Measurements from ENCODE around the gene SELENOH. TPM values are rescaled to one million over a fixed set of nuclear protein-coding genes. Genes with fewer than 3 reads are reported as not detected.

Gene SELENOH
- polyA plus RNA-seq, 2 of the 4 experiments (the other 2 are of a cell fraction): 96.3 to 115 TPM

DNA sequence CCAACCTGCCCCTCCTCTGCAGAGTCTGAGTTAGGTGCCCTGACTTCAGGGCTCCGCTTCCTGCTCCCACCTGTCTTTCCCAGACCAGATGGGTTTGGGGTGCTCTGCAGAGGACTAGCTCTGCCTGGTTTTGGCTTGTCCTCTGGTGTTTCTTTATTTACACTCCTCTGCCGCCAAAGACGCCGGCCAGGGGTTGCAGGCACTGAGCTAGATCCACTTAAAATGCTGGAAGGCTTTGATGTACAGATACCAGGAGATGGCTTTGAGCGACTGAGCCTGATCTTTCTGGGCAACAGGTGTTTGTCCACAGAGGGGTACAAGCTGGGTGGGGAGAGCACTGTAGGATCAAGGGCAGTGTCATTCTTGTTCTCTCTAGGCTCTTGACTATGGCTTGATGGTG lies 3.9 kb downstream of the SELENOH start:
- TF ChIP-seq GATA3 (IDR thresholded peaks at IDR 0.05; ENCODE audit: borderline replicate concordance) (no peak), SREBF2 (IDR thresholded peaks at IDR 0.05) (no peak)

DNA sequence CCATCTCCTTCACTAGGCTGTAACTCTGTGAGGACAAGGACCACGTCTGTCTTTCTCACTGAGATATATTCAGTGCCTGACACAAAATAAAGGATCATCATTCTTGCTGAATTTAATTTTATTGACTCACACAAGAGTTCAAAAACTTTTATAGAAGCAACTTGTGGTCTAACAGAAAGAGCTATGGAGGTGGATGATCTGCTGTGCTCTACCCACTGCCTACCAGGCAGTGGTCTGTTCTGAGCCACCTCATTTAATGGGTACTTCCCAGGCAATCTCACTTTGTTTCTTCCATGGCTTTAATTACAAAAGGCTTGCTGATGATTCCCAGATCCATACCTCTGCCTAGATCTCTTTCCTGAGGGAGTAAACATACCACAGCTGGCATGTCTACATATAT lies 5.6 kb downstream of the SELENOH start:
- POLR2A ChIA-PET: interaction anchor here (0.9 to 1.7 kb wide), 2 partner anchors 14 to 54 kb away, joined by 3 to 8 read pairs; no protein-coding TSS in a partner anchor
- TF ChIP-seq GATA3 (IDR thresholded peaks at IDR 0.05; ENCODE audit: borderline replicate concordance) (no peak), MAFK (IDR thresholded peaks at IDR 0.05; ENCODE audit: partially characterized antibody) (no peak), JUN (IDR thresholded peaks at IDR 0.05) (no peak), RAD21 (conservative IDR thresholded peaks at IDR 0.05 in 1 of 2, IDR thresholded peaks at IDR 0.05 in 1 of 2) (no peak), PBX3 (IDR thresholded peaks at IDR 0.05) (no peak), EHMT2 (IDR thresholded peaks at IDR 0.05; ENCODE audit: low read depth) (no peak), BCL3 (IDR thresholded peaks at IDR 0.05) (no peak), JUNB (IDR thresholded peaks at IDR 0.05) (no peak), RCOR1 (IDR thresholded peaks at IDR 0.05; ENCODE audit: low read depth, low read length) (no peak), POLR2A (IDR thresholded peaks at IDR 0.05; ENCODE audit: low read length) (no peak)
- TF ChIP-seq, protein P1, sequence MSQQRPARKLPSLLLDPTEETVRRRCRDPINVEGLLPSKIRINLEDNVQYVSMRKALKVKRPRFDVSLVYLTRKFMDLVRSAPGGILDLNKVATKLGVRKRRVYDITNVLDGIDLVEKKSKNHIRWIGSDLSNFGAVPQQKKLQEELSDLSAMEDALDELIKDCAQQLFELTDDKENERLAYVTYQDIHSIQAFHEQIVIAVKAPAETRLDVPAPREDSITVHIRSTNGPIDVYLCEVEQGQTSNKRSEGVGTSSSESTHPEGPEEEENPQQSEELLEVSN (IDR thresholded peaks at IDR 0.05; ENCODE audit: borderline replicate concordance, low read depth): no peak
- H3K4me2 ChIP-seq: no peak overlapping the region
- no peak overlapping the region for H3K27ac ChIP-seq
- FAIRE-seq (no peak), ATAC-seq (no peak), DNase-seq (ENCODE audit: low read depth in 1 of 2, low spot score in 1 of 2) (no peak)
- no peak overlapping the region for H3K4me3 ChIP-seq
- WGBS (ENCODE audit: missing lambda C conversion rate): 94% methylated on average over 1 of the region's 1 CpG
- H3K9me3 ChIP-seq: no peaks in the 10 kb centered on the region
- CTCF ChIA-PET: interaction anchor here (0.6 to 10.0 kb wide), 5 partner anchors 9 to 56 kb away, joined by 3 to 231 read pairs (median 3); no protein-coding TSS in a partner anchor
- peaks cover 10% of the 10 kb centered on the region for H3K4me1 ChIP-seq

More for the DNA sequence above, 3.9 kb downstream of the SELENOH start:
- ChIA-PET POLR2A (no interaction called here), CTCF (interaction anchor here (0.7 to 10.0 kb wide), 4 partner anchors 12 to 780 kb away, joined by 3 to 231 read pairs (median 3); no protein-coding TSS in a partner anchor)
- Histone ChIP-seq H3K9me3 (no peaks in the 10 kb centered on the region), H3K4me3 (no peak overlapping the region), H3K27ac (no peak overlapping the region), H3K4me1 (peaks cover 14% of the 10 kb centered on the region), H3K4me2 (no peak overlapping the region)
- WGBS (ENCODE audit: missing lambda C conversion rate): 96% methylated on average over 5 of the region's 5 CpGs
- no peak for DNase-seq (ENCODE audit: low read depth in 1 of 2, low spot score in 1 of 2)
- ATAC-seq: no peak
- FAIRE-seq: no peak

DNA sequence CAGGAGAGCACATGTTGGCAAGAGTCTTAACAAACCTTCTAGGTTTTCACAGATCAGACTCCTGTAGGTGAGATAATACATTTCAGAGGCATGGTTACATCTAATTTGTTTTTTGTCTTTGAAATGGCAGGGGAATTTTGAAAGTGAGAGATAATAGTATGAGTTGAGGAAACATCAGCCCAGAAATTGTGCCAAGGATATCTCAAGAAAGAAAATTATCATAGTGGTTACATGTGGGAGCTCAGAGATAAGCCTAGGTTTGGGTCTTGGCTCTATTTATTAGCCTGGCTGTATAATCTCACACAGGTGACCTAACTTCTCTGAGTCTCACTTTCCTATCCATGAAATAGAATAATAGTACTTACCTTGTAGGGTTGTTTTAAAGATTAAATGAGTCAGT lies 9.9 kb downstream of the SELENOH start:
- FAIRE-seq (no peak), DNase-seq (ENCODE audit: low read depth in 1 of 2, low spot score in 1 of 2) (no peak), ATAC-seq (peak in 1 of 2 experiments; percentile 5; a peak in 3 of 6 replicates)
- POLR2A ChIA-PET: interaction anchor here (1.4 to 2.2 kb wide), 4 partner anchors 10 to 49 kb away, joined by 3 to 18 read pairs (median 6); partner anchors contain the start of genes CTNND1, MED19 and SELENOH
- H3K27ac ChIP-seq: no peak overlapping the region
- CTCF ChIA-PET: interaction anchor here (0.6 to 10.0 kb wide), 24 partner anchors 9 to 767 kb away, joined by 3 to 231 read pairs (median 4); partner anchors contain the start of genes CTNND1 and SELENOH
- H3K9me3 ChIP-seq: no peaks in the 10 kb centered on the region
- no peak overlapping the region for H3K4me3 ChIP-seq
- TF ChIP-seq ZNF302 (CRISPR knock-in tag; IDR thresholded peaks at IDR 0.05) (no peak), TFCP2L1 (CRISPR knock-in tag; IDR thresholded peaks at IDR 0.05) (no peak), HOXB13 (CRISPR knock-in tag; IDR thresholded peaks at IDR 0.05; ENCODE audit: low read depth) (no peak), TP53 (CRISPR knock-in tag; IDR thresholded peaks at IDR 0.05) (no peak), FOSB (CRISPR knock-in tag; IDR thresholded peaks at IDR 0.05) (no peak)
- TF ChIP-seq, protein P2, sequence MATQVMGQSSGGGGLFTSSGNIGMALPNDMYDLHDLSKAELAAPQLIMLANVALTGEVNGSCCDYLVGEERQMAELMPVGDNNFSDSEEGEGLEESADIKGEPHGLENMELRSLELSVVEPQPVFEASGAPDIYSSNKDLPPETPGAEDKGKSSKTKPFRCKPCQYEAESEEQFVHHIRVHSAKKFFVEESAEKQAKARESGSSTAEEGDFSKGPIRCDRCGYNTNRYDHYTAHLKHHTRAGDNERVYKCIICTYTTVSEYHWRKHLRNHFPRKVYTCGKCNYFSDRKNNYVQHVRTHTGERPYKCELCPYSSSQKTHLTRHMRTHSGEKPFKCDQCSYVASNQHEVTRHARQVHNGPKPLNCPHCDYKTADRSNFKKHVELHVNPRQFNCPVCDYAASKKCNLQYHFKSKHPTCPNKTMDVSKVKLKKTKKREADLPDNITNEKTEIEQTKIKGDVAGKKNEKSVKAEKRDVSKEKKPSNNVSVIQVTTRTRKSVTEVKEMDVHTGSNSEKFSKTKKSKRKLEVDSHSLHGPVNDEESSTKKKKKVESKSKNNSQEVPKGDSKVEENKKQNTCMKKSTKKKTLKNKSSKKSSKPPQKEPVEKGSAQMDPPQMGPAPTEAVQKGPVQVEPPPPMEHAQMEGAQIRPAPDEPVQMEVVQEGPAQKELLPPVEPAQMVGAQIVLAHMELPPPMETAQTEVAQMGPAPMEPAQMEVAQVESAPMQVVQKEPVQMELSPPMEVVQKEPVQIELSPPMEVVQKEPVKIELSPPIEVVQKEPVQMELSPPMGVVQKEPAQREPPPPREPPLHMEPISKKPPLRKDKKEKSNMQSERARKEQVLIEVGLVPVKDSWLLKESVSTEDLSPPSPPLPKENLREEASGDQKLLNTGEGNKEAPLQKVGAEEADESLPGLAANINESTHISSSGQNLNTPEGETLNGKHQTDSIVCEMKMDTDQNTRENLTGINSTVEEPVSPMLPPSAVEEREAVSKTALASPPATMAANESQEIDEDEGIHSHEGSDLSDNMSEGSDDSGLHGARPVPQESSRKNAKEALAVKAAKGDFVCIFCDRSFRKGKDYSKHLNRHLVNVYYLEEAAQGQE (IDR thresholded peaks at IDR 0.05): no peak
- H3K4me2 ChIP-seq: no peak overlapping the region
- H3K4me1 ChIP-seq: peaks cover 4% of the 10 kb centered on the region; the same call in 1 of the 3 replicates

All from A549 (cell line).